ENCODE data around the gene BCL2A1.
A peak's percentile ranks its signal among the peaks of the same experiment; 100 is the strongest.

Gene BCL2A1

DNA sequence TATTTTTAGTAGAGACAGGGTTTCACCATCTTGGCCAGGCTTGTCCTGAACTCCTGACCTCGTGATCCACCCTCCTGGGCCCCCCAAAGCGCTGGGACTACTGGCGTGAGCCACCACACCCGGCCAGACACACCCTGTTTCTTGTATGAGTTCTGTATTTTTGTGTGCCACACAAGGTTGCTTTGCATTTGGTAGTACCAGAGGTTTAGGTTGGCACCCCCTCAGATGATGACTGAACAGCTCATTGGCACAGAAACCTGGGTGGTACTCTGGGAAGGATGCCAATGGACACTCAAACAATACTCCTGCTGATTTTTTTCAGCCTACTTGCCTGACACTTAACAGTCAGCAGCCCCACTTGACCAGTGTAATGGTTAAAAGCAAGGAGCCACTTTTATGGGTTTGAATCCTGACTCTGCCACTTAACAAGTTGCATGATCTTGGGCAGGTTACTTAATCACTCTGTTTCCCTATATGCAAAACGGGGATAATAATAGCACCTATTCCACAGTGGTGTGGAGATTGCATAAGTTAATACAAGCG lies 39.2 kb upstream of the BCL2A1 start:
- Histone ChIP-seq H3K36me3 (no peaks in the 10 kb centered on the region), H3K4me1 (peaks cover 6% of the 10 kb centered on the region; the same call in 1 of the 2 replicates), H3K9me3 (no peaks in the 10 kb centered on the region), H3K4me2 (no peak overlapping the region), H3K27ac (no peak overlapping the region), H3K9ac (no peak overlapping the region), H3K4me3 (no peak overlapping the region), H4K20me1 (no peaks in the 10 kb centered on the region), H3K27me3 (no peaks in the 10 kb centered on the region)
- TF ChIP-seq Cebpa-rat (IDR thresholded peaks at IDR 0.05): no peak

DNA sequence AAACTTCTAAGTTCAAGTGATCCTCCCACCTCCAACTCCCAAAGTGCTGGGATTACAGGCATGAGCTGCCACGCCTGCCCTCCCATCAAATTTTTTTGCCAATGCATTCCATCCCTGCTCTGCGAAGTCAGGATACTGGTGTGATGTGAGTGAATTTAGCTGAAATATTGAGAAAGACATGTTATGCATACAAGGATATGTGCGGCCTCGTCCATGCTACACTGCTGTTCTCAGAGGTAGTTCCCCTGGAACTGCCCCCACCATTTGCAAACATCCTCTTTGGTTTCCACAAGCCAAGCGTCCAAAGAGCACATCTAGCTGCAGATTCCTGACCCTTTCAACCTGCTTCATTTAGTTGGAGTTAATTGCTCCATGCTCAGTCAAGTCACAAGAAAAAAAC lies 36.5 kb upstream of the BCL2A1 start:
- TF ChIP-seq Cebpa-rat (IDR thresholded peaks at IDR 0.05): no peak
- no peaks in the 10 kb centered on the region for H3K36me3 ChIP-seq
- H3K4me2 ChIP-seq: no peak overlapping the region
- H3K4me1 ChIP-seq: peaks cover 6% of the 10 kb centered on the region; the same call in 1 of the 2 replicates
- no peak overlapping the region for H3K4me3 ChIP-seq
- H3K9ac ChIP-seq: no peak overlapping the region
- H3K27ac ChIP-seq: no peak overlapping the region
- no peaks in the 10 kb centered on the region for H3K27me3 ChIP-seq
- no peaks in the 10 kb centered on the region; the same call in 1 of the 2 replicates for H3K9me3 ChIP-seq
- no peaks in the 10 kb centered on the region for H4K20me1 ChIP-seq

DNA sequence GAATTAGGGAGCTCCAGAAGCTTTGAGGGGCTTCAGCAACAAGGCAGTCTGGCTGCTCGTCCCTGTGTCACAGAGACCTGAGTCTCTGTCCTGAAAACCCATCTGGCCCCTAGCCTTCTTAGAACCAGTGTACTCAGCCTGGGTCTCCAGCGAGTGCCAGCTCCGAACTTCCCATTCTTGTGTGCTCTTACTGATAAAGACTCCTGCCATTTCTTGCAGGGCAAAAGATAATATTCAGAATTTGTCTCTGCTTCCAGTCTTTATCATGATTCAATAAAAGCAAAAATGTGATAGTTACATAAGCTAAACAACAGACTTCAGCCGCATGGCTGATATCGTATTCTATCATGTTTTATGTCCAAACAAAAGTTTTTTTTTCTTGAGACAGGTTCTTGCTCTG lies 36.0 kb upstream of the BCL2A1 start:
- Histone ChIP-seq H3K4me2 (no peak overlapping the region), H3K27ac (no peak overlapping the region), H3K9ac (no peak overlapping the region), H3K36me3 (no peaks in the 10 kb centered on the region), H3K27me3 (no peaks in the 10 kb centered on the region), H3K9me3 (no peaks in the 10 kb centered on the region; the same call in 1 of the 2 replicates), H3K4me1 (peaks cover 2% of the 10 kb centered on the region; the same call in 1 of the 2 replicates), H4K20me1 (no peaks in the 10 kb centered on the region), H3K4me3 (no peak overlapping the region)
- TF ChIP-seq Cebpa-rat (IDR thresholded peaks at IDR 0.05): no peak

DNA sequence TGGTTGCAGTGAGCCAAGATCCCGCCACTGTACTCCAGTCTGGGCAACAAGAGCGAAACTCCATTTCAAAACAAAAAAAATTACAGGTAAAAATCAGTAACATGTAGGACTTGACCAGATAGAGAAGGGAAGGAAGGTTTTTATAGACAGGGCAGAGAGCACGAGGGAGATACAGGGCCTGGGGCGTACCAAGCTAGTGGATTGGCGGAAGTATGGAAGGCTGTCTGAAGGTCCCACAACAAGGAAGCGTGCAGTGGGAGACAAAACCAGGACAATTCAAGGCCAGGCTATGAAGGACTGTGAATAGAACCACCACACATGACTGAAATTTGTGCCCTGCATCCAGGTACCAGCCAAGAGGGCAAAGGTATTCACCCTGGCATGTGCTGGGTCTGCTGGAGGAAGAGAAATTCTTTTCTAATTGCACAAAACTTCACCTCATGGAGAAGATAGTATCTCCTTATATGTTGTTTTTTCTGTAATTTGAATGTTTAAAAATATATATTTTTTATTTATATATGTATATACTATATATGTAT lies 33.0 kb upstream of the BCL2A1 start:
- H4K20me1 ChIP-seq: no peaks in the 10 kb centered on the region
- H3K27me3 ChIP-seq: no peaks in the 10 kb centered on the region
- H3K9me3 ChIP-seq: peaks cover 7% of the 10 kb centered on the region; the same call in 1 of the 2 replicates
- no peaks in the 10 kb centered on the region for H3K4me1 ChIP-seq
- no peak overlapping the region for H3K4me3 ChIP-seq
- no peaks in the 10 kb centered on the region for H3K36me3 ChIP-seq
- no peak for TF ChIP-seq Cebpa-rat (IDR thresholded peaks at IDR 0.05)
- no peak overlapping the region for H3K27ac ChIP-seq
- no peak overlapping the region for H3K9ac ChIP-seq
- H3K4me2 ChIP-seq: no peak overlapping the region

DNA sequence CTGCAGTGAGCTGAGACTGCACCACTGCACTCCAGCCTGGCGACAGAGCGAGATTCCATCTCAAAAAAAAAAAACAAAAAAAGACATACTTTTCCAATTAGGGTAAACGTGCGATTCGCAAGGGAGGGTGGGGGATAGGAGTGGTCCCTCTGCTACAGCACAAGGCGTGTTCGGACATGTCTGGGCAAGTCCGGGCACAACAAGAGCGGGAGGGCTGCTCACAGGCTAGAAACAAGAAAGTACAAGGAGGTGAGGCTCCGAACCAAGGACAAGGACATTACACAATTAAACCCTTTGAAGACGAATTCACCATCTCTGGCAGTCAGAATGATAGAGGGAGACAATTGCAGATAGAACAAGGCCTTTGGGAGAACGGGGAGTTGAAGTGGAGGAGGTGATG lies 32.2 kb upstream of the BCL2A1 start:
- no peaks in the 10 kb centered on the region for H3K36me3 ChIP-seq
- H3K4me1 ChIP-seq: no peaks in the 10 kb centered on the region
- peaks cover 7% of the 10 kb centered on the region; the same call in 1 of the 2 replicates for H3K9me3 ChIP-seq
- no peak overlapping the region for H3K4me2 ChIP-seq
- no peak overlapping the region for H3K9ac ChIP-seq
- no peak overlapping the region for H3K4me3 ChIP-seq
- no peaks in the 10 kb centered on the region for H3K27me3 ChIP-seq
- no peaks in the 10 kb centered on the region for H4K20me1 ChIP-seq
- TF ChIP-seq Cebpa-rat (IDR thresholded peaks at IDR 0.05): no peak
- 0 out of 2 replicates have a peak overlapping the region, but pooled peaks have one; percentile 13 for H3K27ac ChIP-seq

DNA sequence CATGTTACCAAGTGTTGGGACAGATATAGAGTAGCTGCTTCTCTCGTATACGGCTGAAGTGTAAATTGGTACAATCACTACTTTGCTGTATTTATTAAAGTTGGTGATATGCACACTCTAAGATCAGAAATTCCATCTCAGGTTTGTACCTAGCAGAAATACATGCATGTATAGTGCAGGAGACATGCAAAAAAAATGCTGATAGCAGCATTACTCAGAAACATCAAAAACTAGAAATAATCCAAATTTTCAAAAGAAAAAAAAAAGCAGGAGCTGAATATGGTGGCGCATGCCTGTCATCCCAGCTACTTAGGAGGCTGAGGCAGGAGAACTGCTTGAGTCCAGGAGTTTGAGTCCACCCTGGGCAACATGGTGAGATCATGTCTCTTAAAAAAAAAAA lies 31.3 kb upstream of the BCL2A1 start:
- Histone ChIP-seq H3K4me2 (no peak overlapping the region), H3K27ac (no peak overlapping the region), H3K4me3 (no peak overlapping the region), H3K9ac (no peak overlapping the region), H3K9me3 (peaks cover 7% of the 10 kb centered on the region; the same call in 1 of the 2 replicates), H3K4me1 (no peaks in the 10 kb centered on the region), H3K27me3 (no peaks in the 10 kb centered on the region), H4K20me1 (no peaks in the 10 kb centered on the region), H3K36me3 (no peaks in the 10 kb centered on the region)
- TF ChIP-seq Cebpa-rat (IDR thresholded peaks at IDR 0.05): no peak

DNA sequence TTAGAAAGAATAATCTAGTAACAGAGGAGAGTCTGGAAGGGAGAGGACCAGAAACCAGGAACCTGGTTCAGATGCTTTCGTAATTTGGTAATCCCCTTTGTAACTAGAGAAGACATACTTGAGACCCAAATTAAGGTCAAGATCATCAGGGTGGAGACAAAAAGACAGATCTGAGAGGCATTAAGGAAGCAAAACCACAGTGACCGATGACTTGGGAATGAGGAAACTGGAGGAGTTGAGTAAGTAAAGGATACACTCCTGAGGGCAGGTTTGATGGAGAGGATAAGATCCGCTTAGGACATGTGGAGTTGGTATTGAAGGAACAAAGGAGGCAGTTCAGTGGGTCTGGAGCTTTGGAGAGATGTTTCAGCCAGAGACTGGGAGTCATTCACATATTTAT lies 23.6 kb upstream of the BCL2A1 start:
- Histone ChIP-seq H3K4me3 (no peak overlapping the region), H3K27ac (no peak overlapping the region), H3K9ac (no peak overlapping the region), H3K27me3 (no peaks in the 10 kb centered on the region), H4K20me1 (no peaks in the 10 kb centered on the region), H3K36me3 (no peaks in the 10 kb centered on the region), H3K9me3 (no peaks in the 10 kb centered on the region), H3K4me2 (no peak overlapping the region), H3K4me1 (no peaks in the 10 kb centered on the region)
- TF ChIP-seq Cebpa-rat (IDR thresholded peaks at IDR 0.05): no peak

DNA sequence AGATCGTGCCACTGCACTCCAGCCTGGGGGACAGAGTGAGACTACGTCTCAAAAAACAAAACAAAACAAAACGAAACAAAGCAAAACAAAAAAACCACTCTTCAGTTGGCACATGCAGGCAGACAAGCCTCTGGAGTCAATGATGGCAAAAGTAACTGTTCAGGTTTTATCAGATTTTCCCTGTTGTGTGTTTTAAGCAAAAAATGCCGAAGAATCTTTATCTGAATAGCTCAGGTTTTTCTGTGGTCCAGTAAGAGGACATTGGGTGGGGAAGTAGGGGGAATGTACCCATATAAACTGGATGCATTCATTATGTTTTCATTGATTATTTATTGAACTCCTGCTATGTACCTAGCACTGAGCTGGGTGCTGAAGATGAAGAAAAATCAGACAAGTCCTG lies 20.8 kb upstream of the BCL2A1 start:
- Histone ChIP-seq H3K4me3 (no peak overlapping the region), H4K20me1 (no peaks in the 10 kb centered on the region), H3K4me2 (no peak overlapping the region), H3K27ac (no peak overlapping the region), H3K36me3 (no peaks in the 10 kb centered on the region), H3K27me3 (no peaks in the 10 kb centered on the region), H3K9me3 (no peaks in the 10 kb centered on the region), H3K4me1 (no peaks in the 10 kb centered on the region), H3K9ac (no peak overlapping the region)
- TF ChIP-seq Cebpa-rat (IDR thresholded peaks at IDR 0.05): no peak

DNA sequence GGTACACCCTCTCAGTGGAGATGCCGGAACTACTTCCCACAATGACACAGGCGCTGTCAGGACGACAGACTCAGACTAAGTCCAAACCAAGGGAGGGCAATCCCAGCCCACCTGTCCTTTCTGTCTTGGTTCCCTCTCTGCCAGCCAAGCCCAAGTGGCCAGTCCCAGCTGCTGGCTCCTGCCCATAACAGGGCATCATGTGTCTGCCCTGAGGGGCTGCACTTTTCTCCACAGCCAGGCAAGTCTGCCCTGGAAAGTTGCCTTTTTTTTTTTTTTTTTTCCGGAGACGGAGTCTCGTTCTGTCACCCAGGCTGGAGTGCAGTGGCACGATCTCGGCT lies 20.0 kb upstream of the BCL2A1 start:
- H3K4me1 ChIP-seq: no peaks in the 10 kb centered on the region
- H4K20me1 ChIP-seq: no peaks in the 10 kb centered on the region
- TF ChIP-seq Cebpa-rat (IDR thresholded peaks at IDR 0.05): no peak
- no peaks in the 10 kb centered on the region for H3K27me3 ChIP-seq
- H3K9ac ChIP-seq: no peak overlapping the region
- H3K9me3 ChIP-seq: no peaks in the 10 kb centered on the region
- no peak overlapping the region for H3K27ac ChIP-seq
- no peak overlapping the region for H3K4me2 ChIP-seq
- no peaks in the 10 kb centered on the region for H3K36me3 ChIP-seq
- H3K4me3 ChIP-seq: no peak overlapping the region

DNA sequence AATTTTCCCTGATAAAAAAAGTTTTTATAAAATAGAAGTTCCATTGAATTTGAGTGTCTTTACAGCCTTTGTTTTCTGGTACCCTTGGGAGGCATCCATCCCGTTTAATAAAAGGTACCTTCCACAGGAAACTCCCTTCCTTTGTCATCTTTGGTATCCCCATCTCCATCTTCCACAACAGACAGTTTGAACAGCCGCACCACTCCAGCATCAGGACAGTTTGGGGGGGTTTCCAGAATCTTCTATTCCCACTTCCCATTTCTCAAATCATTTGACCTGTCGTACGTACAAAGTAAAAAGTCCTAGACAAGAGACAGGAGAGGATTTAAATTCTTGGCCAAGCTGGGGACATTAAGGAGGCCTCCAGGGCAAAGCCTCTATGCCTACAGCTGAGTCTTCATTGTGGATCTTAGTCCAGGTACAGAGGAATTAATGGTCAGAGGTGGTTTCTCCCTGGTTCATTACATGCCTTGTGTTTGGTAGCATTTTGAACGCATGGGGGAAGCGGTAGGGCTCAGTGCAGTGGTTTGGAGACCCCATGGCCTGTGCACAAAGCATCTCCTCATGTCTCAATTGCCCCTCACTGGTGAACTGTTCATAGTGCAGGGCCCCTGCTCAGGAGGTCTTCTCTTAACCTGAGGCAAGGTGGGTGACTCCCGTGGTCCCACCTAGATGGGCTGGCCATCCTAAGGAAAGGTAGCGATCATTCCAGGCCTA lies 19.4 kb upstream of the BCL2A1 start:
- H3K27me3 ChIP-seq: no peaks in the 10 kb centered on the region
- no peak overlapping the region for H3K27ac ChIP-seq
- no peaks in the 10 kb centered on the region for H3K4me1 ChIP-seq
- no peaks in the 10 kb centered on the region for H3K36me3 ChIP-seq
- H3K9ac ChIP-seq: no peak overlapping the region
- H4K20me1 ChIP-seq: no peaks in the 10 kb centered on the region
- no peak overlapping the region for H3K4me3 ChIP-seq
- TF ChIP-seq Cebpa-rat (IDR thresholded peaks at IDR 0.05): no peak
- H3K4me2 ChIP-seq: no peak overlapping the region
- H3K9me3 ChIP-seq: no peaks in the 10 kb centered on the region
